Liver (tissue), 9 donors: ENCODE data around the gene ZNF655. TPM values are rescaled to one million over a fixed set of nuclear protein-coding genes. Genes with fewer than 3 reads are reported as not detected.

Source experiments
- DNase-seq: peaks from one replicate; pipeline ENCODE4 v3.0.0-alpha.2; 2017; ENCODE audit warnings: low spot score
- H3K27ac ChIP-seq, 2 donors: one replicate each; pipeline ENCODE4 v1.7.0; 2013; ENCODE audit warnings: inconsistent platforms in 2 of 2, low read length in 2 of 2, control low read depth in 1 of 2, low read depth in 1 of 2, mild to moderate bottlenecking in 1 of 2
- H3K27me3 ChIP-seq, 4 donors: one replicate each; pipeline versions ENCODE4 v1.6.1 to v1.7.0; 2013; ENCODE audit warnings: low read length in 3 of 4, inconsistent platforms in 1 of 4, mild to moderate bottlenecking in 1 of 4, moderate library complexity in 1 of 4; ENCODE audit not compliant: control insufficient read depth in 4 of 4, insufficient read depth in 4 of 4
- H3K36me3 ChIP-seq, 4 donors: one replicate each; pipeline versions ENCODE4 v1.6.1 to v1.7.0; 2013; ENCODE audit warnings: low read length in 3 of 4, mild to moderate bottlenecking in 3 of 4, low read depth in 1 of 4, moderate library complexity in 1 of 4; ENCODE audit not compliant: control insufficient read depth in 4 of 4, insufficient read depth in 3 of 4
- H3K4me1 ChIP-seq, 4 donors: one replicate each; pipeline versions ENCODE4 v1.6.1 to v1.7.0; 2013; ENCODE audit warnings: low read length in 3 of 4, mild to moderate bottlenecking in 3 of 4, moderate library complexity in 1 of 4; ENCODE audit not compliant: control insufficient read depth in 4 of 4, insufficient read depth in 4 of 4
- H3K4me3 ChIP-seq, 3 donors: one replicate each; pipeline versions ENCODE4 v1.6.1 to v1.7.0; 2013; ENCODE audit warnings: low read length in 3 of 3, control low read depth in 1 of 3, low read depth in 1 of 3, mild to moderate bottlenecking in 1 of 3
- H3K9ac ChIP-seq, 2 donors: one replicate each; pipeline ENCODE4 v1.7.0; 2013; ENCODE audit warnings: low read length in 2 of 2, mild to moderate bottlenecking in 2 of 2, moderate library complexity in 2 of 2, control low read depth in 1 of 2, low read depth in 1 of 2
- H3K9me3 ChIP-seq, 4 donors: one replicate each; pipeline versions ENCODE4 v1.6.1 to v1.7.0; 2013; ENCODE audit warnings: low read length in 3 of 4; ENCODE audit not compliant: control insufficient read depth in 4 of 4
- ATF3 ChIP-seq: IDR thresholded peaks from 2 replicates; pipeline ENCODE4 v1.6.1; 2016; ENCODE audit warnings: antibody characterized with exemption
- CTCF ChIP-seq: fragments of 150-350 bp; IDR thresholded peaks from 2 replicates; pipeline ENCODE4 v1.5.1; 2017; ENCODE audit warnings: improper control_type of control experiment, low read depth, low read length; ENCODE audit not compliant: missing input control
- EGR1 ChIP-seq, 2 donors: IDR thresholded peaks; 2 replicates each; pipeline ENCODE4 v1.6.1; 2016 to 2018; ENCODE audit warnings: antibody characterized with exemption in 2 of 2, low read depth in 2 of 2
- FOXA1 ChIP-seq: IDR thresholded peaks from 2 replicates; pipeline ENCODE4 v1.6.1; 2016; ENCODE audit warnings: antibody characterized with exemption
- FOXA2 ChIP-seq: IDR thresholded peaks from 2 replicates; pipeline ENCODE4 v1.6.1; 2016; ENCODE audit warnings: antibody characterized with exemption
- GABPA ChIP-seq, 2 donors: IDR thresholded peaks in 1 of 2; conservative IDR thresholded peaks in 1 of 2; 2 replicates each; pipeline ENCODE4 v1.6.1; 2016; ENCODE audit warnings: antibody characterized with exemption in 2 of 2, mild to moderate bottlenecking in 1 of 2, moderate library complexity in 1 of 2
- HNF4A ChIP-seq, 2 donors: conservative IDR thresholded peaks; 2 replicates each; pipeline ENCODE4 v1.6.1; 2016; ENCODE audit warnings: antibody characterized with exemption in 2 of 2, mild to moderate bottlenecking in 2 of 2
- HNF4G ChIP-seq: IDR thresholded peaks from 2 replicates; pipeline ENCODE4 v1.6.1; 2016; ENCODE audit warnings: antibody characterized with exemption
- JUND ChIP-seq, 2 donors: IDR thresholded peaks; 2 replicates each; pipeline ENCODE4 v1.6.1; 2016; ENCODE audit warnings: antibody characterized with exemption in 2 of 2
- MAX ChIP-seq: IDR thresholded peaks from 2 replicates; pipeline ENCODE4 v1.6.1; 2016; ENCODE audit warnings: antibody characterized with exemption
- NR2F2 ChIP-seq: IDR thresholded peaks from 2 replicates; pipeline ENCODE4 v1.6.1; 2016; ENCODE audit warnings: antibody characterized with exemption
- RAD21 ChIP-seq, 2 donors: IDR thresholded peaks; 2 replicates each; pipeline ENCODE4 v1.6.1; 2016; ENCODE audit warnings: antibody characterized with exemption in 2 of 2, mild to moderate bottlenecking in 2 of 2
- REST ChIP-seq: IDR thresholded peaks from 2 replicates; pipeline ENCODE4 v1.6.1; 2016; ENCODE audit warnings: antibody characterized with exemption, mild to moderate bottlenecking
- RXRA ChIP-seq, 2 donors: IDR thresholded peaks; 2 replicates each; pipeline ENCODE4 v1.6.1; 2017 to 2018; ENCODE audit warnings: antibody characterized with exemption in 2 of 2, mild to moderate bottlenecking in 1 of 2
- SP1 ChIP-seq: IDR thresholded peaks from 2 replicates; pipeline ENCODE4 v1.6.1; 2018; ENCODE audit warnings: antibody characterized with exemption, mild to moderate bottlenecking
- TAF1 ChIP-seq: conservative IDR thresholded peaks from 2 replicates; pipeline ENCODE4 v1.6.1; 2016; ENCODE audit warnings: antibody characterized with exemption, mild to moderate bottlenecking
- YY1 ChIP-seq: IDR thresholded peaks from 2 replicates; pipeline ENCODE4 v1.6.1; 2016; ENCODE audit warnings: antibody characterized with exemption, mild to moderate bottlenecking
- ZBTB33 ChIP-seq: IDR thresholded peaks from 2 replicates; pipeline ENCODE4 v1.6.1; 2016; ENCODE audit warnings: antibody characterized with exemption
- WGBS: extraction: QIAGEN DNeasy Blood & Tissue Kit; methylation state at CpG from one replicate; pipeline ENCODE4 v1.1.7; 2013; 5-methylcytosine and 5-hydroxymethylcytosine counted together
- polyA plus RNA-seq, 2 donors: library from polyadenylated mRNA; stranded (reverse) in 1 of 2; unstranded in 1 of 2; fragments of 200-250 nt in 1 of 2; fragments of >200 nt in 1 of 2; fragmentation: Nextera tagmentation in 1 of 2; extraction: Ambion mirVana in 1 of 2; gene quantifications; one replicate each; pipeline versions ENCODE4 v1.2.1 to v1.2.3, GENCODE V29; 2013 to 2015
- total RNA-seq, 2 donors: library from RNA; depleted of rRNA; stranded (reverse); fragments of >200 nt; gene quantifications; one replicate each; pipeline ENCODE4 v1.2.3, GENCODE V29; 2014
- donor health status: healthy.
- donor health status: healthy.
- donor health status: healthy.
- donor health status: healthy.
- donor health status: healthy.

ZNF655 gene
- total and polyA plus RNA-seq, 4 donors = 15.9 to 59.7 (median 32.4) TPM

GRCh38 chr7:99521399-99521798 is 37.0 kb upstream of the ZNF655 start (continued):
- TF ChIP-seq CTCF (no peak), RXRA (IDR thresholded peaks at IDR 0.05) (no peak), ATF3 (no peak), GABPA (IDR thresholded peaks at IDR 0.05 in 1 of 2, conservative IDR thresholded peaks at IDR 0.05 in 1 of 2) (no peak)

- Histone ChIP-seq H3K36me3 (peaks cover 19 to 49% (median 34%) of the 10 kb centered on the region in 4 donors), H3K9ac (no peak overlapping the region), H3K4me3 (no peak overlapping the region), H3K4me1 (no peaks in the 10 kb centered on the region), H3K27ac (no peak overlapping the region), H3K27me3 (no peaks in the 10 kb centered on the region), H3K9me3 (peaks cover 10 to 15% (median 13%) of the 10 kb centered on the region in 4 donors)
- WGBS = 97% methylated on average over 21 of the region's 21 CpGs
- DNase-seq = no peak
- TF ChIP-seq RAD21 (IDR thresholded peaks at IDR 0.05) = peak; percentile 52 to 66
- TF ChIP-seq GABPA (IDR thresholded peaks at IDR 0.05 in 1 of 2, conservative IDR thresholded peaks at IDR 0.05 in 1 of 2) = no peak
- no peak for TF ChIP-seq HNF4G
- TF ChIP-seq TAF1 = no peak
- TF ChIP-seq RXRA (IDR thresholded peaks at IDR 0.05) = peak; percentile 14 to 53
- TF ChIP-seq FOXA1 = no peak
- no peak for TF ChIP-seq JUND (IDR thresholded peaks at IDR 0.05)
Measured at GRCh38 chr7:99525713-99526440, 32.6 kb upstream of the ZNF655 start.

GRCh38 chr7:99531354-99531765 is 27.1 kb upstream of the ZNF655 start:
- DNase-seq = no peak
- no peak for TF ChIP-seq REST
- TF ChIP-seq HNF4A (conservative IDR thresholded peaks at IDR 0.05) = no peak
- no peak for TF ChIP-seq ATF3
- no peak for TF ChIP-seq EGR1 (IDR thresholded peaks at IDR 0.05; ENCODE audit: low read depth in 2 of 2)
- no peak for TF ChIP-seq YY1
- TF ChIP-seq TAF1 = no peak
- TF ChIP-seq FOXA2 = no peak
- no peak for TF ChIP-seq FOXA1
- TF ChIP-seq MAX = no peak
- no peak for TF ChIP-seq ZBTB33
- TF ChIP-seq CTCF = no peak
- no peak for TF ChIP-seq NR2F2
- no peak for TF ChIP-seq JUND (IDR thresholded peaks at IDR 0.05)
- TF ChIP-seq SP1 = no peak
- no peak for TF ChIP-seq RXRA (IDR thresholded peaks at IDR 0.05)
- TF ChIP-seq HNF4G = no peak
- TF ChIP-seq RAD21 (IDR thresholded peaks at IDR 0.05) = no peak
- TF ChIP-seq GABPA (IDR thresholded peaks at IDR 0.05 in 1 of 2, conservative IDR thresholded peaks at IDR 0.05 in 1 of 2) = no peak
- H3K9ac ChIP-seq = no peak overlapping the region
- no peaks in the 10 kb centered on the region for H3K4me1 ChIP-seq
- H3K27ac ChIP-seq = no peak overlapping the region
- H3K36me3 ChIP-seq = peaks cover 13 to 49% (median 43%) of the 10 kb centered on the region in 4 donors
- H3K27me3 ChIP-seq = no peaks in the 10 kb centered on the region
- peak overlapping the region in 2 of 3 donors; percentile 65 to 77 for H3K4me3 ChIP-seq
- WGBS = 98% methylated on average over 12 of the region's 12 CpGs
- peaks cover 43 to 47% (median 44%) of the 10 kb centered on the region in 4 donors for H3K9me3 ChIP-seq
